ENCODE data around the gene FAM98B.

FAM98B gene

DNA sequence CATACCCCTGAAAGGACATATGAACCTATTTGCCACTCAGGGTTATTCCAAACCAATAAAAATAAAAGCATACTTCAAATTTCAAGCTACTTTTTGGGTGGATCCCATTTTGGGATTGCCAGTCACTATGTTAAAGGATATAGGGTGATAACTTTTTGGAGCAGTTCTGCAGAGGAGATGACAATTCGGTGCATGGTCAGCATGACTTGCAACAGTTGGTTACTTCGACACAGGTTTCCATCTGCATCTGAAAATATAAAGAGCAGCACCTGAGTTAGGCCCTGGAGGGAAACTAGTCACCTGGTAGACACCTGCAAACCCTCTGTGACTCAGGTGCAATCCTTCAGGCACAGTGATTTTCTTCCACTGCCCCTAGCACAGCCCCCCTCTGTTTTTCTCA lies 72.2 kb downstream of the FAM98B start:
- H4K12ac ChIP-seq (ENCODE audit: low read depth, low read length): no peak overlapping the region
- H3K4me3 ChIP-seq (ENCODE audit: low read depth, low read length): no peak overlapping the region
- H4K91ac ChIP-seq (ENCODE audit: low read depth, low read length): no peak overlapping the region
- H3K4me2 ChIP-seq (ENCODE audit: low read length): no peak overlapping the region
- no peak overlapping the region for H3K23ac ChIP-seq (ENCODE audit: low read length)
- no peaks in the 10 kb centered on the region for H3K27me3 ChIP-seq (ENCODE audit: insufficient read depth, low read length)
- H3K9me3 ChIP-seq (ENCODE audit: insufficient read depth, low read depth, low read length): no peaks in the 10 kb centered on the region
- H3K79me1 ChIP-seq (ENCODE audit: low read length): peaks cover 2% of the 10 kb centered on the region
- peaks cover 2 to 4% of the 10 kb centered on the region in 2 experiments for H3K4me1 ChIP-seq (ENCODE audit: control insufficient read depth in 1 of 2, insufficient read depth in 2 of 2, low read length in 2 of 2)
- no peak overlapping the region for H3K4ac ChIP-seq (ENCODE audit: low read depth, low read length)
- peaks cover 0 to 16% of the 10 kb centered on the region in 2 experiments for H3K36me3 ChIP-seq (ENCODE audit: control insufficient read depth in 1 of 2, insufficient read depth in 2 of 2, low read length in 2 of 2)
- no peak overlapping the region for H2BK5ac ChIP-seq (ENCODE audit: low read depth, low read length, poor library complexity)
- H2BK12ac ChIP-seq (ENCODE audit: low read length): no peak overlapping the region
- H3K18ac ChIP-seq (ENCODE audit: low read length): no peak overlapping the region
- H3K9ac ChIP-seq (ENCODE audit: low read length): no peak overlapping the region
- peaks cover 2% of the 10 kb centered on the region for H3K79me2 ChIP-seq (ENCODE audit: control insufficient read depth, insufficient read depth, low read length, poor library complexity)
- H3K14ac ChIP-seq (ENCODE audit: low read length): no peak overlapping the region
- H3K27ac ChIP-seq (ENCODE audit: low read depth, low read length): no peak overlapping the region
- H2AFZ ChIP-seq (ENCODE audit: insufficient read depth, low read length, poor library complexity): no peak overlapping the region
- WGBS (ENCODE audit: extremely low coverage, insufficient coverage, insufficient read length): no CpG with 5 or more reads among the region's 2 CpGs
- no peak for DNase-seq
- no peak overlapping the region for H2BK120ac ChIP-seq (ENCODE audit: insufficient read depth, low read length, poor library complexity)
- no peak overlapping the region for H4K8ac ChIP-seq (ENCODE audit: low read depth, low read length)
- no peak overlapping the region for H2AK5ac ChIP-seq (ENCODE audit: low read length)

- H3K4ac ChIP-seq (ENCODE audit: low read depth, low read length): no peak overlapping the region
- no CpG with 5 or more reads among the region's 1 CpG for WGBS (ENCODE audit: extremely low coverage, insufficient coverage, insufficient read length)
- no peak overlapping the region for H3K4me2 ChIP-seq (ENCODE audit: low read length)
- H4K12ac ChIP-seq (ENCODE audit: low read depth, low read length): no peak overlapping the region
- no peak overlapping the region for H3K18ac ChIP-seq (ENCODE audit: low read length)
- H4K91ac ChIP-seq (ENCODE audit: low read depth, low read length): no peak overlapping the region
- peaks cover 2 to 17% of the 10 kb centered on the region in 2 experiments for H3K36me3 ChIP-seq (ENCODE audit: control insufficient read depth in 1 of 2, insufficient read depth in 2 of 2, low read length in 2 of 2)
- no peak for DNase-seq
- H3K4me1 ChIP-seq (ENCODE audit: control insufficient read depth in 1 of 2, insufficient read depth in 2 of 2, low read length in 2 of 2): peaks cover 0 to 7% of the 10 kb centered on the region in 2 experiments
- no peak overlapping the region for H2BK5ac ChIP-seq (ENCODE audit: low read depth, low read length, poor library complexity)
- H2AK5ac ChIP-seq (ENCODE audit: low read length): no peak overlapping the region
- H3K79me1 ChIP-seq (ENCODE audit: low read length): no peaks in the 10 kb centered on the region
- no peak overlapping the region for H2BK120ac ChIP-seq (ENCODE audit: insufficient read depth, low read length, poor library complexity)
- no peak overlapping the region for H3K9ac ChIP-seq (ENCODE audit: low read length)
- no peaks in the 10 kb centered on the region for H3K79me2 ChIP-seq (ENCODE audit: control insufficient read depth, insufficient read depth, low read length, poor library complexity)
- H3K27me3 ChIP-seq (ENCODE audit: insufficient read depth, low read length): no peaks in the 10 kb centered on the region
- H3K4me3 ChIP-seq (ENCODE audit: low read depth, low read length): no peak overlapping the region
- no peaks in the 10 kb centered on the region for H3K9me3 ChIP-seq (ENCODE audit: insufficient read depth, low read depth, low read length)
- no peak overlapping the region for H2AFZ ChIP-seq (ENCODE audit: insufficient read depth, low read length, poor library complexity)
- H3K14ac ChIP-seq (ENCODE audit: low read length): no peak overlapping the region
- H3K23ac ChIP-seq (ENCODE audit: low read length): no peak overlapping the region
- no peak overlapping the region for H4K8ac ChIP-seq (ENCODE audit: low read depth, low read length)
- no peak overlapping the region for H3K27ac ChIP-seq (ENCODE audit: low read depth, low read length)
- no peak overlapping the region for H2BK12ac ChIP-seq (ENCODE audit: low read length)
Measured at GRCh38 chr15:38528294-38528693, 74.4 kb downstream of the FAM98B start.

- no peak overlapping the region for H2BK12ac ChIP-seq (ENCODE audit: low read length)
- H2BK5ac ChIP-seq (ENCODE audit: low read depth, low read length, poor library complexity): no peak overlapping the region
- no CpG with 5 or more reads among the region's 1 CpG for WGBS (ENCODE audit: extremely low coverage, insufficient coverage, insufficient read length)
Measured at GRCh38 chr15:38530113-38530512, 76.2 kb downstream of the FAM98B start.

DNA sequence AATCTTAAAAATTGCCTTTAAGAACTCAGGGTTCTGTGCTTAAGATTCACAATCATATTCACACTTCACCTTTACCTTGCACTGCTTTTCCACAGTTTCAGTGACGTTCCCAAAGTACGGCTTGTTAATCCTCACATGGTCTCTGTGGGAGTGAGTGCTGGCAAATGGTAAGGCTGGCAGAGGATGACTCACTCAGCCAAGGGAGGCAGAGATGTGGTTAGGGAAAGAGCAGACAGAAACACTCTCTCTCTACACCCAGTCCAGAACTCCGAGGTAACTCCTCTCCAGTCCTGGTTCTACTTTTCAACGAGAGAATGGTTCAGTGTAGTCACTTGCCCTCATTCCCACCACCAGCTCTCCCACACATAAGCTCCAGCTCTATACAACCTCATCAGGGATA lies 77.6 kb downstream of the FAM98B start:
- Histone ChIP-seq H3K9ac (ENCODE audit: low read length) (no peak overlapping the region), H2AK5ac (ENCODE audit: low read length) (no peak overlapping the region), H3K36me3 (ENCODE audit: control insufficient read depth in 1 of 2, insufficient read depth in 2 of 2, low read length in 2 of 2) (peaks cover 4 to 19% of the 10 kb centered on the region in 2 experiments), H3K4ac (ENCODE audit: low read depth, low read length) (no peak overlapping the region), H3K79me2 (ENCODE audit: control insufficient read depth, insufficient read depth, low read length, poor library complexity) (peaks cover 3% of the 10 kb centered on the region), H3K4me2 (ENCODE audit: low read length) (no peak overlapping the region), H3K27me3 (ENCODE audit: insufficient read depth, low read length) (no peaks in the 10 kb centered on the region), H2BK120ac (ENCODE audit: insufficient read depth, low read length, poor library complexity) (no peak overlapping the region), H4K91ac (ENCODE audit: low read depth, low read length) (no peak overlapping the region), H2BK12ac (ENCODE audit: low read length) (no peak overlapping the region), H4K12ac (ENCODE audit: low read depth, low read length) (no peak overlapping the region), H3K23ac (ENCODE audit: low read length) (no peak overlapping the region), H2AFZ (ENCODE audit: insufficient read depth, low read length, poor library complexity) (no peak overlapping the region), H4K8ac (ENCODE audit: low read depth, low read length) (no peak overlapping the region), H3K79me1 (ENCODE audit: low read length) (no peaks in the 10 kb centered on the region), H2BK5ac (ENCODE audit: low read depth, low read length, poor library complexity) (no peak overlapping the region), H3K18ac (ENCODE audit: low read length) (no peak overlapping the region), H3K9me3 (ENCODE audit: insufficient read depth, low read depth, low read length) (no peaks in the 10 kb centered on the region), H3K27ac (ENCODE audit: low read depth, low read length) (no peak overlapping the region), H3K4me3 (ENCODE audit: low read depth, low read length) (no peak overlapping the region), H3K4me1 (ENCODE audit: control insufficient read depth in 1 of 2, insufficient read depth in 2 of 2, low read length in 2 of 2) (peaks cover 7 to 13% of the 10 kb centered on the region in 2 experiments), H3K14ac (ENCODE audit: low read length) (no peak overlapping the region)
- no peak for DNase-seq
- no CpG with 5 or more reads among the region's 4 CpGs for WGBS (ENCODE audit: extremely low coverage, insufficient coverage, insufficient read length)

More at GRCh38 chr15:38530113-38530512, 76.2 kb downstream of the FAM98B start:
- H3K9me3 ChIP-seq (ENCODE audit: insufficient read depth, low read depth, low read length): no peaks in the 10 kb centered on the region
- no peak overlapping the region for H2BK120ac ChIP-seq (ENCODE audit: insufficient read depth, low read length, poor library complexity)
- H3K4ac ChIP-seq (ENCODE audit: low read depth, low read length): no peak overlapping the region
- H3K4me1 ChIP-seq (ENCODE audit: control insufficient read depth in 1 of 2, insufficient read depth in 2 of 2, low read length in 2 of 2): peaks cover 7 to 13% of the 10 kb centered on the region in 2 experiments
- H3K4me2 ChIP-seq (ENCODE audit: low read length): no peak overlapping the region
- H3K18ac ChIP-seq (ENCODE audit: low read length): no peak overlapping the region
- H3K23ac ChIP-seq (ENCODE audit: low read length): no peak overlapping the region
- peaks cover 3% of the 10 kb centered on the region for H3K79me2 ChIP-seq (ENCODE audit: control insufficient read depth, insufficient read depth, low read length, poor library complexity)
- no peak overlapping the region for H2AFZ ChIP-seq (ENCODE audit: insufficient read depth, low read length, poor library complexity)
- no peaks in the 10 kb centered on the region for H3K79me1 ChIP-seq (ENCODE audit: low read length)
- no peaks in the 10 kb centered on the region for H3K27me3 ChIP-seq (ENCODE audit: insufficient read depth, low read length)
- no peak for DNase-seq
- H3K9ac ChIP-seq (ENCODE audit: low read length): no peak overlapping the region
- H2AK5ac ChIP-seq (ENCODE audit: low read length): no peak overlapping the region
- no peak overlapping the region for H3K27ac ChIP-seq (ENCODE audit: low read depth, low read length)
- H4K8ac ChIP-seq (ENCODE audit: low read depth, low read length): no peak overlapping the region
- H3K4me3 ChIP-seq (ENCODE audit: low read depth, low read length): no peak overlapping the region
- H4K91ac ChIP-seq (ENCODE audit: low read depth, low read length): no peak overlapping the region
- H4K12ac ChIP-seq (ENCODE audit: low read depth, low read length): no peak overlapping the region
- no peak overlapping the region for H3K14ac ChIP-seq (ENCODE audit: low read length)
- H3K36me3 ChIP-seq (ENCODE audit: control insufficient read depth in 1 of 2, insufficient read depth in 2 of 2, low read length in 2 of 2): peaks cover 4 to 22% of the 10 kb centered on the region in 2 experiments
